Measurements from ENCODE around the gene KNDC1. TPM values are rescaled to one million over a fixed set of nuclear protein-coding genes. Genes with fewer than 3 reads are reported as not detected.

KNDC1 gene
- total and polyA plus RNA-seq, 2 experiments from 2014 or later: 1.8 to 16.0 TPM

DNA sequence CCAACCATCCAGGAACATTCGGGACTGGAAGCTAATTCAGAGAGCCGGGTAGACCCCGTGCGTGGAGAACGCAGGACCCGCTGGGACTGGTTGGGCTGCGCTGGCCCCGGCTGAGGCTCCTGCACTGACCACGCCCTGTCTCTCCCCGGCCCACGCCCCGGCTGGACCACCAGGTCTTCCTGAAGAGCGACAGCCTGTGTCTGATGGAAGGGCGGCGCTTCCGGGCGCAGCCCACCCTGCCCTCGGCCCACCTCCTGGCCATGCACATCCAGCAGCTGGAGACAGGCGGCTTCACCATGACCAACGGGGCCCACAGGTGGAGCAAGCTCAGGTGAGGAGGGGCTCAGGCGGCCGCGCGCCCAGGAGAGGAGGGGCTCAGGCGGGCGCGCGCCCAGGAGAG is 59.8 kb downstream of the KNDC1 start:
- Histone ChIP-seq H3K79me2 (replicated peaks; ENCODE audit: insufficient read depth) (no peaks in the 10 kb centered on the region), H3K9me2 (ENCODE audit: insufficient read depth) (no peaks in the 10 kb centered on the region), H3K27me3 (ENCODE audit: insufficient read depth) (no peaks in the 10 kb centered on the region), H3K4me3 (peak overlapping the region; percentile 41; the same call in 1 of the 2 replicates), H4K20me1 (replicated peaks; ENCODE audit: insufficient read depth) (no peaks in the 10 kb centered on the region), H3K36me3 (ENCODE audit: insufficient read depth) (no peaks in the 10 kb centered on the region), H3F3A (replicated peaks; ENCODE audit: low read depth) (peaks cover 14% of the 10 kb centered on the region; the same call in 1 of the 2 replicates), H2AFZ (peak overlapping the region; percentile 59; the same call in 1 of the 2 replicates), H3K4me1 (ENCODE audit: insufficient read depth) (0 out of 2 replicates have a peak, but pooled peaks cover 4% of the 10 kb centered on the region), H3K4me2 (peak overlapping the region; percentile 68), H3K27ac (ENCODE audit: low read depth) (no peak overlapping the region)
- Mint-ChIP-seq H3K27ac (no peak overlapping the region), H3K4me1 (peaks cover 3% of the 10 kb centered on the region), H3K4me3 (peak overlapping the region; percentile 42; the same call in 2 of the 3 replicates), H3K36me3 (ENCODE audit: low read depth) (no peaks in the 10 kb centered on the region), H3K27me3 (ENCODE audit: insufficient read depth, low read depth, poor library complexity) (peaks cover 13% of the 10 kb centered on the region), H3K9me3 (no peaks in the 10 kb centered on the region; the same call in 2 of the 3 replicates)
- DNase-seq (ENCODE audit: low spot score) (peak; percentile 87), ATAC-seq (peak; percentile 79)
- TF ChIP-seq EZH2phosphoT487 (IDR thresholded peaks at IDR 0.05; ENCODE audit: unreplicated experiment) (no peak), CREB1 (CRISPR knock-in tag; IDR thresholded peaks at IDR 0.05; ENCODE audit: low read depth) (no peak), ZNF331 (CRISPR knock-in tag; IDR thresholded peaks at IDR 0.05; ENCODE audit: low read depth) (no peak), NANOG (IDR thresholded peaks at IDR 0.05; ENCODE audit: borderline replicate concordance) (no peak), EZH2 (IDR thresholded peaks at IDR 0.05; ENCODE audit: low read depth, unreplicated experiment) (no peak)
- TF ChIP-seq, protein P1, sequence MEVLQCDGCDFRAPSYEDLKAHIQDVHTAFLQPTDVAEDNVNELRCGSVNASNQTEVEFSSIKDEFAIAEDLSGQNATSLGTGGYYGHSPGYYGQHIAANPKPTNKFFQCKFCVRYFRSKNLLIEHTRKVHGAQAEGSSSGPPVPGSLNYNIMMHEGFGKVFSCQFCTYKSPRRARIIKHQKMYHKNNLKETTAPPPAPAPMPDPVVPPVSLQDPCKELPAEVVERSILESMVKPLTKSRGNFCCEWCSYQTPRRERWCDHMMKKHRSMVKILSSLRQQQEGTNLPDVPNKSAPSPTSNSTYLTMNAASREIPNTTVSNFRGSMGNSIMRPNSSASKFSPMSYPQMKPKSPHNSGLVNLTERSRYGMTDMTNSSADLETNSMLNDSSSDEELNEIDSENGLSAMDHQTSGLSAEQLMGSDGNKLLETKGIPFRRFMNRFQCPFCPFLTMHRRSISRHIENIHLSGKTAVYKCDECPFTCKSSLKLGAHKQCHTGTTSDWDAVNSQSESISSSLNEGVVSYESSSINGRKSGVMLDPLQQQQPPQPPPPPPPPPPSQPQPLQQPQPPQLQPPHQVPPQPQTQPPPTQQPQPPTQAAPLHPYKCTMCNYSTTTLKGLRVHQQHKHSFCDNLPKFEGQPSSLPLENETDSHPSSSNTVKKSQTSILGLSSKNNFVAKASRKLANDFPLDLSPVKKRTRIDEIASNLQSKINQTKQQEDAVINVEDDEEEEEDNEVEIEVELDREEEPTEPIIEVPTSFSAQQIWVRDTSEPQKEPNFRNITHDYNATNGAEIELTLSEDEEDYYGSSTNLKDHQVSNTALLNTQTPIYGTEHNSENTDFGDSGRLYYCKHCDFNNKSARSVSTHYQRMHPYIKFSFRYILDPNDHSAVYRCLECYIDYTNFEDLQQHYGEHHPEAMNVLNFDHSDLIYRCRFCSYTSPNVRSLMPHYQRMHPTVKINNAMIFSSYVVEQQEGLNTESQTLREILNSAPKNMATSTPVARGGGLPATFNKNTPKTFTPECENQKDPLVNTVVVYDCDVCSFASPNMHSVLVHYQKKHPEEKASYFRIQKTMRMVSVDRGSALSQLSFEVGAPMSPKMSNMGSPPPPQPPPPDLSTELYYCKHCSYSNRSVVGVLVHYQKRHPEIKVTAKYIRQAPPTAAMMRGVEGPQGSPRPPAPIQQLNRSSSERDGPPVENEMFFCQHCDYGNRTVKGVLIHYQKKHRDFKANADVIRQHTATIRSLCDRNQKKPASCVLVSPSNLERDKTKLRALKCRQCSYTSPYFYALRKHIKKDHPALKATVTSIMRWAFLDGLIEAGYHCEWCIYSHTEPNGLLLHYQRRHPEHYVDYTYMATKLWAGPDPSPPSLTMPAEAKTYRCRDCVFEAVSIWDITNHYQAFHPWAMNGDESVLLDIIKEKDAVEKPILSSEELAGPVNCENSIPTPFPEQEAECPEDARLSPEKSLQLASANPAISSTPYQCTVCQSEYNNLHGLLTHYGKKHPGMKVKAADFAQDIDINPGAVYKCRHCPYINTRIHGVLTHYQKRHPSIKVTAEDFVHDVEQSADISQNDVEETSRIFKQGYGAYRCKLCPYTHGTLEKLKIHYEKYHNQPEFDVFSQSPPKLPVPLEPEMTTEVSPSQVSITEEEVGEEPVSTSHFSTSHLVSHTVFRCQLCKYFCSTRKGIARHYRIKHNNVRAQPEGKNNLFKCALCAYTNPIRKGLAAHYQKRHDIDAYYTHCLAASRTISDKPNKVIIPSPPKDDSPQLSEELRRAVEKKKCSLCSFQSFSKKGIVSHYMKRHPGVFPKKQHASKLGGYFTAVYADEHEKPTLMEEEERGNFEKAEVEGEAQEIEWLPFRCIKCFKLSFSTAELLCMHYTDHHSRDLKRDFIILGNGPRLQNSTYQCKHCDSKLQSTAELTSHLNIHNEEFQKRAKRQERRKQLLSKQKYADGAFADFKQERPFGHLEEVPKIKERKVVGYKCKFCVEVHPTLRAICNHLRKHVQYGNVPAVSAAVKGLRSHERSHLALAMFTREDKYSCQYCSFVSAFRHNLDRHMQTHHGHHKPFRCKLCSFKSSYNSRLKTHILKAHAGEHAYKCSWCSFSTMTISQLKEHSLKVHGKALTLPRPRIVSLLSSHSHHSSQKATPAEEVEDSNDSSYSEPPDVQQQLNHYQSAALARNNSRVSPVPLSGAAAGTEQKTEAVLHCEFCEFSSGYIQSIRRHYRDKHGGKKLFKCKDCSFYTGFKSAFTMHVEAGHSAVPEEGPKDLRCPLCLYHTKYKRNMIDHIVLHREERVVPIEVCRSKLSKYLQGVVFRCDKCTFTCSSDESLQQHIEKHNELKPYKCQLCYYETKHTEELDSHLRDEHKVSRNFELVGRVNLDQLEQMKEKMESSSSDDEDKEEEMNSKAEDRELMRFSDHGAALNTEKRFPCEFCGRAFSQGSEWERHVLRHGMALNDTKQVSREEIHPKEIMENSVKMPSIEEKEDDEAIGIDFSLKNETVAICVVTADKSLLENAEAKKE (CRISPR knock-in tag; IDR thresholded peaks at IDR 0.05): no peak

All from GM23338 (cell line).